ENCODE measurements around the gene OR7C2.
A peak's percentile ranks its signal among the peaks of the same experiment; 100 is the strongest.
"Not testable (repeated sequence)": the region's sequence is repeated elsewhere in the genome, so short reads cannot be mapped to it uniquely, and the experiment has no call there.

Gene OR7C2

DNA sequence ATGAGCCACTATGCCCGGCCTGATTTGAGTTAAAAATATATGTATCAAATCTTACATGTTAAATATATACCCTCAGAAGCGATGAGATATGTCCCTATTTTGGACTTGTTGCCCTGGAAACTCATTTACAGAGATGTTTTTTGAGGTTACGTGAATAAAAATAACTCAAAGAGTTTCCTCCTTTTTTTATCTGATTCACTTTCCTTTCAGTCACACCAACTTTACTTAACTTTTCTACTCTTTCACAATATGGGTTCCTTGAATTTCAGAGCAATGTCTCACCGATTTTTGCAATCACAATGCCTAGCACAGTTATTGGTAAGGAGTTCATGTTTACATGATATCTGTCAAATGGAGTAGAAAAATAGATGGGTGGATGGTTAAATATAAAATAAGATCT is 2.3 kb downstream of the OR7C2 start:
- DNase-seq (ENCODE audit: low read depth): peak; percentile 40
- H3K4me3 ChIP-seq (ENCODE audit: low read length): no peak overlapping the region
- no peak for TF ChIP-seq CTCF (conservative IDR thresholded peaks at IDR 0.05; ENCODE audit: low read length)

DNA sequence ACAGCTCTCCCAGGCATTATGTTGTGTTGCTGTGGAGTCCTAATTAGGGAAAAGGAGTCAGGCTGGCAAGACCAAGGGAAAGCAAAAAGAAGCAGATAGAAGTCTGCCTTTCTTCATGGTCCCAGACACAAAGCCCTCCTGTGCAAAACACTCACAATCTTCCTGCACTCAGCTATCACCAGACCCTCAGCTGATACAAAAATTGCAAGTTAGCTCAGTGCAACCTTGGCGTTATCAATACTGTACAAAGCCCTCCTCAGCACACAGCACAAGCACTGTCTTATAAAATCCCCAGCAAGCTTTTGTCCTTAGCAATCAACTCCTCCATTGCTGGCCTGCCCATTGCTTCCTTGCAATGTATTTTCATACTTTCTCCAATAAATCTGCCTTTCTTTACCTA is 3.2 kb downstream of the OR7C2 start:
- H3K4me3 ChIP-seq (ENCODE audit: low read length): no peak overlapping the region
- no peak for DNase-seq (ENCODE audit: low read depth)
- no peak for TF ChIP-seq CTCF (conservative IDR thresholded peaks at IDR 0.05; ENCODE audit: low read length)

- DNase-seq (ENCODE audit: low read depth): not testable (repeated sequence)
Observed at GRCh38 chr19:14949413-14949812, 8.1 kb downstream of the OR7C2 start.

DNA sequence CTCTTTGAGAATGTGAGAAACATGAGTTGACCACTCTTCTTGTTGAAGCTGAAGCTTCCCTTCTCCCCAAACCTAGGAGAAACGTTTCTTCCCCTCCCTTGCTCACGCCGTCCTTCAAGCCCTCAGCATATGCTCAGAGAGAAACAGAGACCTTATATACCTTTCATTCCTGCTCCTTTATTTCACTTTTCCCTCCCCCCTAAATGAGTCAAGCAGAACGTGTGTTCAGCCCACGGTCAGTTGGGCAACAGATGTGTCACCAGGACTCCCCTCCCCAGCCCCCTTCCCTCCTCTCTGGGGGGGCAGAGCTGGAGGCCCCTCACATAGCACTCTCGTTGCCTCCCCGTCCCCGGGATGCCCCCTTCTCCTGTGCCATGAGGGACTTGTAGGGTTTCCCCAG is 8.6 kb downstream of the OR7C2 start:
- TF ChIP-seq CTCF (conservative IDR thresholded peaks at IDR 0.05; ENCODE audit: low read length): no peak
- no peak for DNase-seq (ENCODE audit: low read depth)

More at GRCh38 chr19:14949413-14949812, 8.1 kb downstream of the OR7C2 start:
- not testable (repeated sequence) for H3K4me3 ChIP-seq (ENCODE audit: low read length)

DNA sequence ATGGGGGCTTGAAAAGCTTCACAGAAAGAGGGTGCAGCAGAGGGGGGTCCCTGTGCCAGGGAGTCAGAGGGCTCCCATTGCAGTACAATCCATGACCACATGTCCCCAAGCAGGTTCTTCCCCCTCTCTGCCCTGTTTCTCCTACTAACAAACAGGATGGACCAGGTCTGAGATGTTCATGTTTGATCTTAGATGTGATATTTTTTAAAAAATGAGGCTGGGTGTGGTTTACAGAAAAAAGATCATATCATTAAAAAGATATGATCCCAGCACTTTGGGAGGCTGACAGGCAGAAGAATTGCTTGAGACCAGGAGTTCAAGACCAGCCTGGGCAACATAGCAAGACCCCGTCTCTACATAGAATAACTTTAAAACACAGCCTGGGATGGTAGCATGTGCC is 9.1 kb downstream of the OR7C2 start:
- DNase-seq (ENCODE audit: low read depth): no peak
- TF ChIP-seq CTCF (conservative IDR thresholded peaks at IDR 0.05; ENCODE audit: low read length): no peak
- H3K4me3 ChIP-seq (ENCODE audit: low read length): no peak overlapping the region

More for the DNA sequence above, 8.6 kb downstream of the OR7C2 start:
- H3K4me3 ChIP-seq (ENCODE audit: low read length): no peak overlapping the region

- H3K4me3 ChIP-seq (ENCODE audit: low read length): no peak overlapping the region
- no peak for TF ChIP-seq CTCF (conservative IDR thresholded peaks at IDR 0.05; ENCODE audit: low read length)
- no peak for DNase-seq (ENCODE audit: low read depth)
Observed at GRCh38 chr19:14952767-14953166, 11.5 kb downstream of the OR7C2 start.

DNA sequence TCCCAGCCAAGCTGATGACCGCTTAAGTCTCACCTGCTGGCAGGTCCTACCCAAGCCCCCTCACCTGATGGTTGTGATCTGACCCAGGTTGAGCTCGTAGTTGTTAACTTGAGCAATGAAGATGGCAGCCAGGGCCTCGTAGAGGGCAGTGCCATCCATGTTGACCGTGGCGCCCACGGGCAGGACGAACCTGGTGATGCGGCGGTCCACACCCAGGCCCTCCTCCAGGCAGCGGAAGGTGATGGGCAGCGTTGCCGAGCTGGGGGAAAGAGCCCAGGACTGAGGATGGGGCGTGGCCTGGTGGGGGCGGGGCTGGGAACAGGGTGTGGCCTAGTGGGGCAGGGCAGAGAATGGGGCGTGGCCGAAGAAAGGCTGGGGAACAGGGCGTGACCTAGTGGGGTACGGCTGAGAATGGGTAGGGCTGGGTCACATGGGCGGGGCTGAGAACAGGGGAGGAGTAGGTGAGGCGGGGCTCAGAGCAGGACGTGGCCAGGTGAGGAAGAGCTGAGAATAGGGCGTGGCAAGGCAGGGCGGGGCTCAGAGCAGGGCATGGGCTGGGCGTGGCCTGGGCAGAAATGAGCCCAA is 12.9 kb downstream of the OR7C2 start:
- no peak overlapping the region for H3K4me3 ChIP-seq (ENCODE audit: low read length)
- TF ChIP-seq CTCF (conservative IDR thresholded peaks at IDR 0.05; ENCODE audit: low read length): no peak
- no peak for DNase-seq (ENCODE audit: low read depth)

GRCh38 chr19:14957464-14957863 is 16.2 kb downstream of the OR7C2 start:
- no peak overlapping the region for H3K4me3 ChIP-seq (ENCODE audit: low read length)
- no peak for TF ChIP-seq CTCF (conservative IDR thresholded peaks at IDR 0.05; ENCODE audit: low read length)
- no peak for DNase-seq (ENCODE audit: low read depth)

Measured in AG10803 (cell line).